Gastroesophageal sphincter (tissue), 4 donors: Measurements from ENCODE around the gene MLLT6. TPM values are rescaled to one million over a fixed set of nuclear protein-coding genes. Genes with fewer than 3 reads are reported as not detected.

Experiments
- ATAC-seq: fragments of 150-250 bp; one replicate; pipeline ENCODE4 v1.9.1; 2016; ENCODE audit warnings: mild to moderate bottlenecking, moderate library complexity
- H3K27ac ChIP-seq, 4 donors: fragments of 200-600 bp; sonication (generic) in 3 of 4; 1 replicate in 3 of 4; 2 replicates in 1 of 4; pipeline ENCODE4 v1.5.1; 2016 to 2019
- H3K27me3 ChIP-seq: fragments of 200-600 bp; sonication (generic); one replicate; pipeline ENCODE4 v1.5.1; 2019
- H3K36me3 ChIP-seq, 2 donors: fragments of 200-600 bp; sonication (generic); one replicate each; pipeline ENCODE4 v1.5.1; 2019; ENCODE audit warnings: control low read depth in 1 of 2
- H3K4me1 ChIP-seq, 3 donors: fragments of 200-600 bp; sonication (generic); 1 replicate in 2 of 3; 2 replicates in 1 of 3; pipeline ENCODE4 v1.5.1; 2016 to 2019; ENCODE audit warnings: control low read depth in 2 of 3
- H3K4me3 ChIP-seq, 2 donors: fragments of 200-600 bp; sonication (generic); one replicate each; pipeline ENCODE4 v1.5.1; 2019; ENCODE audit warnings: mild to moderate bottlenecking in 1 of 2, moderate library complexity in 1 of 2
- H3K9me3 ChIP-seq, 3 donors: fragments of 200-600 bp; sonication (generic); one replicate each; pipeline ENCODE4 v1.5.1; 2017 to 2019; ENCODE audit warnings: control low read depth in 2 of 3
- EP300 ChIP-seq: sonication (generic); formaldehyde crosslinking; IDR thresholded peaks from one replicate; pipeline ENCODE4 v1.6.1; 2017; ENCODE audit warnings: antibody characterized with exemption, mild to moderate bottlenecking
- POLR2A ChIP-seq, 2 donors: fragments of 450-650 bp; IDR thresholded peaks; one replicate each; pipeline ENCODE4 v1.6.1; 2017; ENCODE audit warnings: antibody characterized with exemption in 2 of 2, mild to moderate bottlenecking in 2 of 2, moderate library complexity in 1 of 2
- POLR2AphosphoS5 ChIP-seq: sonication (generic); formaldehyde crosslinking; IDR thresholded peaks from one replicate; pipeline ENCODE4 v1.6.1; 2017; ENCODE audit warnings: antibody characterized with exemption
- WGBS, 2 donors: methylation state at CpG; one replicate each; pipeline ENCODE4 v1.1.5; 2018; ENCODE audit warnings: low coverage in 1 of 2; 5-methylcytosine and 5-hydroxymethylcytosine counted together
- total RNA-seq, 4 donors: library from RNA; depleted of rRNA; stranded (reverse); fragments of >200 nt; gene quantifications; one replicate each; pipeline ENCODE4 v1.1.0, GENCODE V29; 2016
- TF ChIP-seq, protein P1 (sequence below), 4 experiments: fragments of 200-600 bp in 2 of 4; fragments of 450-650 bp in 2 of 4; sonication (generic) in 1 of 4; IDR thresholded peaks; one replicate each; pipeline ENCODE4 v1.5.1; 2017 to 2019; ENCODE audit warnings: antibody characterized with exemption in 4 of 4, mild to moderate bottlenecking in 2 of 4, moderate library complexity in 2 of 4

MLLT6 gene
- total RNA-seq, 4 donors from 2014 or later = 55.6 to 101 (median 77.9) TPM

DNA sequence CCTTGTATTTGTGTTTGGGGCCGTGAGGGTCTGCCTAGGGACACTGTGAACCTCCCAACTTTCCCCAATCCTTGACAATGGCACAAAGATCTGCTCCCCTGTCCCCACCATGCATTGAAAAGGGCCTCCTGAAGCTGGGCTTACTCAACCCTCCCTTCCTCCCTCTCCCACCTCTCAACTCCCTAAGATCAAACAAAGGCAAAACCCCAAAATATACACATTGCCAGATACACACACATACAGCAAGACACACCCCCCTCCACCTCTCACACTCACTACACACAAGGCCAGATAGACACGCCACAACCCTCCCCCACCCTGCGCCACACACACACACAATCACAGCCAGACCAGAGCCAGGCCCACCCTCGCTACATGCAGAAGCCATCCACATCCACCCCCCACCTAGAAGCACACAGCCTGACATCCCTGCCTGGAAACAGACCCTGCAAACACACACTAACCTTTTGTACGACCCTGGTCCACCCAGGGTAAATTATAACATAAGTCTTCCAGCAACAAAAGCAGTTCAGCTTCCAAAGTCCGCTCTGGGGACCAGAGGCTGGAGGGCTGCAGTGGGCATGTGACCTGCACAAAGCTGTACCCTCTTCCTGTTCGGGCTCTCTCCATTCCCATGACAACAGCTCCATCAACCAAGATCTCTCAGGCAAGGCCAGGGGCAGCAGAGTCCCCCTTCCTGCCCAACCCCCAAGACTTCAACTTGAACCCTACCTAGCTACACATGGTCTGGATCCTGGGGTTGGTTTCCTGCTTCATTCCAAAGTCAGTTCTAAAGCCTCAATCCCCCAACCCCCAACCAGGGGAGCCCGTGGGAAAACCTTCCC lies 41.2 kb downstream of the MLLT6 start:
- no peaks in the 10 kb centered on the region for H3K36me3 ChIP-seq
- H3K27ac ChIP-seq = peak overlapping the region in 3 of 4 donors; percentile 84 to 95 (median 91)
- WGBS, 2 donors = 37 to 39% methylated on average over 3 of the region's 8 CpGs
- TF ChIP-seq, protein P1, sequence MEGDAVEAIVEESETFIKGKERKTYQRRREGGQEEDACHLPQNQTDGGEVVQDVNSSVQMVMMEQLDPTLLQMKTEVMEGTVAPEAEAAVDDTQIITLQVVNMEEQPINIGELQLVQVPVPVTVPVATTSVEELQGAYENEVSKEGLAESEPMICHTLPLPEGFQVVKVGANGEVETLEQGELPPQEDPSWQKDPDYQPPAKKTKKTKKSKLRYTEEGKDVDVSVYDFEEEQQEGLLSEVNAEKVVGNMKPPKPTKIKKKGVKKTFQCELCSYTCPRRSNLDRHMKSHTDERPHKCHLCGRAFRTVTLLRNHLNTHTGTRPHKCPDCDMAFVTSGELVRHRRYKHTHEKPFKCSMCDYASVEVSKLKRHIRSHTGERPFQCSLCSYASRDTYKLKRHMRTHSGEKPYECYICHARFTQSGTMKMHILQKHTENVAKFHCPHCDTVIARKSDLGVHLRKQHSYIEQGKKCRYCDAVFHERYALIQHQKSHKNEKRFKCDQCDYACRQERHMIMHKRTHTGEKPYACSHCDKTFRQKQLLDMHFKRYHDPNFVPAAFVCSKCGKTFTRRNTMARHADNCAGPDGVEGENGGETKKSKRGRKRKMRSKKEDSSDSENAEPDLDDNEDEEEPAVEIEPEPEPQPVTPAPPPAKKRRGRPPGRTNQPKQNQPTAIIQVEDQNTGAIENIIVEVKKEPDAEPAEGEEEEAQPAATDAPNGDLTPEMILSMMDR (IDR thresholded peaks at IDR 0.05) = no peak
- no peak for ATAC-seq
- H3K9me3 ChIP-seq = no peaks in the 10 kb centered on the region
- H3K27me3 ChIP-seq = no peaks in the 10 kb centered on the region
- H3K4me1 ChIP-seq = peaks cover 0 to 91% (median 37%) of the 10 kb centered on the region in 3 donors
- peak overlapping the region in 1 of 2 donors; percentile 92 for H3K4me3 ChIP-seq

DNA sequence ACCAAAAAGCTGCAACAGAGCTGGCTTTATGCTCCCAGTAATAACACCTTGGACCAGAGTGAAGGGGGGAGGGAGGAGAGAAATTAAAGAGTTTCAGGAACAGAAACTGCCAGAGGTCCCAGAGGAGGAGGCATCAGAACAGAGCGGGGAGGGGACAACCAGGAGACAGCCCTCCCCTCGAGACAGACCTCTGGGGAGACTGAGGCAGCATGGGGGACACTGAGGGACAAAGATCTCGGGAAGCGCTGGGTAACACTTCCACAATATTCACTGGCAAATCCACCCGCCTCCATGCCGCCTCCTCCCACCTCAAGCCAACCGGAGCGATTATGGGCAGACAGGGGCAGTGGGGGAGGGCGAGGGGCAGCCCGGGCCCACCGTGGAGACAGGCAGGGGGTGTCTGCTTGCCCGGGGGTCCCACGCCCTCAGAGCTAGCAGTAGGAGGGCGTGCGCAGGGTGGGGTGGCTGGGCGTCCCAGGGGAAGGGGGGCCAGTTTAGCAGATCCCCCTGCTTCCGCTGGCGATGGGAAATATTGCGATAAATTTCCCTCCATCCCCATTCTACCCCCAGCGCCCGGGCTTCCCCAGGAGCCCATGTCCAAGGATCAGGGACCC lies 41.9 kb downstream of the MLLT6 start:
- Histone ChIP-seq H3K27ac (peak overlapping the region; percentile 68 to 95 (median 88)), H3K4me1 (peaks cover 0 to 91% (median 33%) of the 10 kb centered on the region in 3 donors), H3K9me3 (no peaks in the 10 kb centered on the region), H3K4me3 (peak overlapping the region; percentile 92), H3K27me3 (no peaks in the 10 kb centered on the region), H3K36me3 (no peaks in the 10 kb centered on the region)
- ATAC-seq = no peak
- WGBS, 2 donors = 2 to 13% methylated on average over 3 to 6 of the region's 21 CpGs
- no peak for TF ChIP-seq POLR2A (IDR thresholded peaks at IDR 0.05)
- TF ChIP-seq, protein P1 (IDR thresholded peaks at IDR 0.05) = no peak

DNA sequence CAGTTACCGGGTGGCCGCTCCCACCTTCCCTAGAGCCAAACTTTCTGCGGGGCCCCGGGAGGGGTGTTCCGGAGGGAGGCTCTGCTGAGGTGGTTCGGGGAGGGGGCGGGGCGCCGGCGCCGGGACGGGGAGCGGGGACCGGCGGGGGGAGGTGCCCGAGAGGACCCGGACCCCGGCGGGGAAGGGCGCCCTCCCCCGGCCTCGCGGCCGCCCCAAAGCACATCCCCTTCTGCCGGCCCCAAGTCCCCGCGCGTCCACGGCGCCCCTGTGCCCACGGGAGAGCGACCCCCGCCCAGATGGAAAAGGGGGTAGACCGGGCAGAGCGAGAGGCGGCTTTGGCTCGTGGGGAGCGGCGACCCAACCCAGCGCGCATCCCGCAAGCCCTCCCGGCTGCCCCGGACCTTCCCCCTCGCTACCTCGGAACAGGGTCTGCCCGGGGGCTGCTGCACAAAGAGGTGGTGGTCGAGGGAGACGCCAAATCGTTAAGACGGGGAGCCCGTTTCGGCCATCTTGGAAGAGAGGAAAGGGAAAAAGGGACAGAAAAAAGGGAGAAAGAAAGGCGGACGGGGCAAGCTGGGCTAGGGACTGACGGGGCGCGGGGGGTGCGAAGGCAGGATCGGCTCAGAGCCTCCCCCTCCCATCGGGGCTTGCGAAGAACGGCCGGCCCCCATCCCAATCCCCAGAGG lies 42.5 kb downstream of the MLLT6 start:
- Histone ChIP-seq H3K36me3 (no peaks in the 10 kb centered on the region), H3K4me1 (peaks cover 0 to 89% (median 28%) of the 10 kb centered on the region in 3 donors), H3K27ac (peak overlapping the region; percentile 68 to 95 (median 88)), H3K9me3 (no peaks in the 10 kb centered on the region), H3K4me3 (peak overlapping the region; percentile 92), H3K27me3 (no peaks in the 10 kb centered on the region)
- 0 to 2% methylated on average over 6 to 20 of the region's 64 CpGs for WGBS, 2 donors
- TF ChIP-seq, protein P1 (IDR thresholded peaks at IDR 0.05) = peak in 1 of 4 experiments; percentile 40
- TF ChIP-seq POLR2AphosphoS5 (no peak), POLR2A (IDR thresholded peaks at IDR 0.05) (no peak)
- no peak for ATAC-seq

DNA sequence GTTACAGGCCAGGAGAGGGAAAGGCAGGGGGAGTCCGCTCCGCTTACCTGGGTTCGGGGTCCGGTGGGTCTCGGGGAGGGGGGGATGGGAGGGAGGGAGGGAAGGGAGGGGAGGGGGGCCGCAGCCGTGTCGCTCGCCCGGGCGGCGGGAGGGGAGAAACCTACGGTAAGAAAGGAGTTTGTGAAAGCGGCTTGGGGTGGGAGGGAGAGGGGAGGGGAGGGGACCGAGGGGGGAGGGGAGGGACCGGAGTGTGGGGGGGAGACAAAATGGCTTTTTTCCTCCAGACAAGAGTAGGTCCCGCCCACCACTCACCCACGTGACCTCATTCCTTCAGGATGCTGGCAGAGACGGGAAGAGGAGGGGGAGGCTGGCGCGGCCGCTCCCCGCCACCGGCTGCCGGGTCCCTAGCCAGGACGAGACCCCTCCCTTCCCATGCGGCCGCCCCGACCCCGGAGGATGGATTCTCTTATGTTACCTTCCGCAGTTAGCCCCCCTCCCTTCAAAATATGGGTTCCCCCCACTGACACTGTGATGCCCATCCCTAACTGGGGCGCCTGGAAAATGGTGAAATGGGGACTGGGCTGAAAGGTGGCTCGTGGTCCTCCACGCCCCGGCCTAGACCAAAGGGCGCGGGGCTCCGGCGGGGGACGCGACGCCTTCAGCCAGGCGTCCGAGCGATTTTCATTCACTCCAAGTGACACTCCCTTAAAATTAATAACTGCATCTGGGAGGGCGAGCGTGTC lies 43.2 kb downstream of the MLLT6 start, which contains the start of gene PCGF2:
Gene PCGF2 (minus strand): TSS at position 188 of the 743 bp plus-strand sequence. CDS start 7,934 bp downstream, outside the sequence.
- peak; percentile 8 for ATAC-seq
- Histone ChIP-seq H3K27ac (peak within 1 kb of the TSS; percentile 78 to 95 (median 88)), H3K9me3 (no peaks in the 10 kb centered on the region), H3K4me3 (peak within 1 kb of the TSS; percentile 92), H3K27me3 (no peaks in the 10 kb centered on the region), H3K36me3 (no peaks in the 10 kb centered on the region), H3K4me1 (peaks cover 0 to 86% (median 24%) of the 10 kb centered on the region in 3 donors)
- no peak for TF ChIP-seq EP300
- TF ChIP-seq, protein P1 (IDR thresholded peaks at IDR 0.05) = no peak
- TF ChIP-seq POLR2A (IDR thresholded peaks at IDR 0.05) = peak in 1 of 2 donors; percentile 21
- peak; percentile 73 for TF ChIP-seq POLR2AphosphoS5
- no CpG with 5 or more reads among the region's 47 CpGs for WGBS, 2 donors
